H1 (cell line): Measurements from ENCODE around the gene NPIPA1.
"Not testable (repeated sequence)": the region's sequence is repeated elsewhere in the genome, so short reads cannot be mapped to it uniquely, and the experiment has no call there.

Source experiments
- ATF3 ChIP-seq: IDR thresholded peaks from 2 replicates; pipeline ENCODE4 v1.6.1; 2011; ENCODE audit warnings: low read depth, mild to moderate bottlenecking, low read length; ENCODE audit not compliant: insufficient read depth
- CHD2 ChIP-seq: IDR thresholded peaks from 2 replicates; pipeline ENCODE4 v1.6.1; 2012; ENCODE audit warnings: low read length, improper control_type of control experiment
- CTCF ChIP-seq, 3 experiments: IDR thresholded peaks; 1 replicate in 2 of 3; 2 replicates in 1 of 3; pipeline versions ENCODE4 v1.5.1 to v1.6.1; 2011; ENCODE audit warnings: low read length in 3 of 3, mild to moderate bottlenecking in 3 of 3, inconsistent platforms in 2 of 3, low read depth in 1 of 3, moderate library complexity in 1 of 3; ENCODE audit not compliant: insufficient read depth in 1 of 3; ENCODE audit errors: control extremely low read depth in 1 of 3
- EZH2 ChIP-seq: fragments of 200-600 bp; sonication (generic); IDR thresholded peaks from 2 replicates; pipeline ENCODE4 v1.7.1; 2012; ENCODE audit warnings: low read depth, mild to moderate bottlenecking, moderate library complexity, low read length, inconsistent platforms; ENCODE audit not compliant: severe bottlenecking
- NRF1 ChIP-seq: IDR thresholded peaks from 2 replicates; pipeline ENCODE4 v1.6.1; 2011; ENCODE audit warnings: mild to moderate bottlenecking, low read depth, low read length, improper control_type of control experiment
- POLR2A ChIP-seq, 2 experiments: IDR thresholded peaks; 1 replicate in 1 of 2; 2 replicates in 1 of 2; pipeline ENCODE4 v1.6.1; 2011; ENCODE audit warnings: low read depth in 2 of 2, low read length in 2 of 2, mild to moderate bottlenecking in 2 of 2; ENCODE audit errors: control extremely low read depth in 1 of 2
- RNF2 ChIP-seq: fragments of 200-900, 300-1000 bp; sonication (generic); IDR thresholded peaks from 2 replicates; pipeline ENCODE4 v1.7.1; 2016; ENCODE audit warnings: borderline replicate concordance, low read depth, mild to moderate bottlenecking, antibody characterized with exemption, low read length; ENCODE audit not compliant: poor library complexity, severe bottlenecking; ENCODE audit errors: missing control alignments
- RXRA ChIP-seq: IDR thresholded peaks from 2 replicates; pipeline ENCODE4 v1.6.1; 2011; ENCODE audit warnings: low read depth, mild to moderate bottlenecking, low read length, moderate library complexity; ENCODE audit not compliant: insufficient read depth
- SIN3A ChIP-seq, 2 experiments: IDR thresholded peaks in 1 of 2; conservative IDR thresholded peaks in 1 of 2; 2 replicates each; pipeline ENCODE4 v1.6.1; 2011 to 2012; ENCODE audit warnings: low read length in 2 of 2, improper control_type of control experiment in 1 of 2, low read depth in 1 of 2, mild to moderate bottlenecking in 1 of 2
- SIX5 ChIP-seq: IDR thresholded peaks from 2 replicates; pipeline ENCODE4 v1.6.1; 2011; ENCODE audit warnings: mild to moderate bottlenecking, low read depth, low read length
- SP1 ChIP-seq: IDR thresholded peaks from 2 replicates; pipeline ENCODE4 v1.6.1; 2011; ENCODE audit warnings: low read depth, low read length
- SUZ12 ChIP-seq: fragments of 200-600 bp; sonication (generic); IDR thresholded peaks from 2 replicates; pipeline ENCODE4 v1.6.1; 2012; ENCODE audit warnings: mild to moderate bottlenecking, inconsistent platforms, low read length, moderate library complexity, mixed read lengths

DNA sequence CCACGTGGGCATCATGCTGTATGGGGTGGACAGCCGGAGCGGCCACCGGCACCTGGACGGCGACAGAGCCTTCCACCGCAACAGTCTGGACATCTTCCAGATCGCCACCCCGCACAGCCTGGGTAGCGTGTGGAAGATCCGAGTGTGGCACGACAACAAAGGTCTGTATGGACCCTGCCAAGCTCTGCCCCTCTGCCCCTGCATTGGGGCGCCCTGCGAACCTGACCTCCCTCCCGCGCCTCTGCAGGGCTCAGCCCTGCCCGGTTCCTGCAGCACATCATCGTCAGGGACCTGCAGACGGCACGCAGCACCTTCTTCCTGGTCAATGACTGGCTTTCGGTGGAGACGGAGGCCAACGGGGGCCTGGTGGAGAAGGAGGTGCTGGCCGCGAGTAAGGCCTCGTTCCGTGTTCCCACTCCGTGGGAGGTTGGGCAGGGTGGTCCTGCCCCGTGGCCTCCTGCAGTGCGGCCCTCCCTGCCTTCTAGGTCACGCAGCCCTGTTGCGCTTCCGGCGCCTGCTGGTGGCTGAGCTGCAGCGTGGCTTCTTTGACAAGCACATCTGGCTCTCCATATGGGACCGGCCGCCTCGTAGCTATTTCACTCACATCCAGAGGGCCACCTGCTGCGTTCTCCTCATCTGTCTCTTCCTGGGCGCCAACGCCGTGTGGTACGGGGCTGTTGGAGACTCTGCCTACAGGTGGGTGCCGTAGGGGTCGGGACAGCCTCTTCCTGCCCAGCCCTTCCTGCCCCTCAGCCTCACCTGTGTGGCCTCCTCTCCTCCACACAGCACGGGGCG lies 4.5 kb upstream of the NPIPA1 start:
- TF ChIP-seq SIX5; SUZ12; CTCF (IDR thresholded peaks at IDR 0.05; ENCODE audit: control extremely low read depth in 1 of 3, insufficient read depth in 1 of 3, low read depth in 1 of 3, low read length in 3 of 3); POLR2A (IDR thresholded peaks at IDR 0.05; ENCODE audit: control extremely low read depth in 1 of 2, low read depth in 2 of 2, low read length in 2 of 2); SIN3A (conservative IDR thresholded peaks at IDR 0.05 in 1 of 2, IDR thresholded peaks at IDR 0.05 in 1 of 2; ENCODE audit: low read depth in 1 of 2, low read length in 2 of 2); NRF1; ATF3; RNF2; EZH2; SP1; CHD2; RXRA: not testable (repeated sequence)
